Measurements from ENCODE around the gene FAM219B. TPM values are rescaled to one million over a fixed set of nuclear protein-coding genes. Genes with fewer than 3 reads are reported as not detected.

The FAM219B gene
- total RNA-seq, 5 donors from 2014 or later (not counting 1 experiment from before 2014, with no cell fraction given): 46.0 to 108 (median 96.6) TPM

DNA sequence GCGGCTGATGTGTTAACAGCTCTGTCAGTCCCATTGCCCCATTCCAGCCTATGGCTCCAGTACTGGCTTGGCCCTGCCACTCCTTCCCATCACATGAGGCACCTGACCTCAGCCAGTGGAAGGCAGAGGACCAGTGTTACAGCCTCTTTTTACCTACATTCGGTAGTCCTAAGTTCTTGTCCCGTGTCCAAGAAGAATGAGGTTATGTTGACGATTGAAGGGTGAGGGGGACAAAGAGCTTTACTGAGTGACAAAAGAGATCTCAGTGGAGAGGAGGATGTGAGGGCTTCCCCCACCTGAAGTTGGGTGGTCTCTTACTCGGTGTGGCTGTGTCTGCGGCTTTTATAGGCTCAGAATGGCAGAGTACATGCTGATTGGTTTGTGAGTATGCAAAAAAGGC is 24.1 kb downstream of the FAM219B start:
- Mint-ChIP-seq H3K36me3 (no peaks in the 10 kb centered on the region), H3K27ac (no peak overlapping the region), H3K9me3 (no peaks in the 10 kb centered on the region), H3K4me3 (no peak overlapping the region), H3K27me3 (no peaks in the 10 kb centered on the region), H3K4me1 (peaks cover 0 to 14% (median 4%) of the 10 kb centered on the region in 3 donors)
- H3K27ac ChIP-seq (ENCODE audit: low read length): no peak overlapping the region
- CTCF ChIA-PET: interaction anchor here in 1 of 2 donors (0.9 to 2.1 kb wide), 3 partner anchors 13 to 19 kb away, joined by 3 to 9 read pairs (median 3); no protein-coding TSS in a partner anchor
- H3K9me3 ChIP-seq: no peaks in the 10 kb centered on the region
- peaks cover 0 to 5% of the 10 kb centered on the region in 2 experiments for H3K4me1 ChIP-seq (ENCODE audit: control insufficient read depth in 1 of 2, extremely low read depth in 1 of 2, insufficient read depth in 2 of 2, low read length in 2 of 2)
- ATAC-seq (replicated peaks in 1 of 4) (no peak), DNase-seq (no peak)
- H3K4me3 ChIP-seq (ENCODE audit: control insufficient read depth in 1 of 2, extremely low read depth in 1 of 2, low read length in 1 of 2): no peak overlapping the region
- POLR2A ChIA-PET: interaction anchor here in 1 of 2 donors (0.6 kb wide), 1 partner anchor 11 kb away, joined by 6 read pairs; no protein-coding TSS in a partner anchor
- 100% methylated on average over 6 of the region's 6 CpGs for WGBS (ENCODE audit: insufficient coverage)
- H3K36me3 ChIP-seq (ENCODE audit: control insufficient read depth in 2 of 2, extremely low read depth in 1 of 2, insufficient read depth in 1 of 2, low read length in 1 of 2): peaks cover 0 to 3% of the 10 kb centered on the region in 2 donors
- no peaks in the 10 kb centered on the region for H3K27me3 ChIP-seq (replicated peaks in 1 of 2; ENCODE audit: control insufficient read depth in 2 of 2, extremely low read depth in 1 of 2, insufficient read depth in 2 of 2, low read length in 1 of 2)

DNA sequence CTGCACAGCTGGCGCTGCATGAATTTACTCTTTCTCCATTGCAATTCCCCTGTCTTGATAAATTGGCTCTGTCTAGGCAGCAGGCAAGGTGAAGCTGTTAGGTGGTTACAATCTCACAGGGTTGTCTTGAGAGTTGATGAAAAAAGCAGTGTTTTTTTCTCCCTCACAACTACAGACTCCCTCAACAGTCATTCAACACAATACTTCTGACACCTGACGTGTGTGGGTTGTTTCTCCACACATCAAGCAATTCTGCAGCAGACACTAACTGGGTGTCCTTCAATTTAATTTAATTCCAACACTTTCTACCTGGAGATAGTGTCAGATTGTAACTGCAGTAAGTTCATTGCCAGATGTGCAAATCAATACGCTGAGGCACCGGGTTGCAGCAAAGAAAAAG is 28.4 kb downstream of the FAM219B start:
- H3K4me3 ChIP-seq (ENCODE audit: control insufficient read depth in 1 of 2, extremely low read depth in 1 of 2, low read length in 1 of 2): no peak overlapping the region
- no peak overlapping the region for H3K27ac ChIP-seq (ENCODE audit: low read length)
- Mint-ChIP-seq H3K9me3 (no peaks in the 10 kb centered on the region), H3K36me3 (no peaks in the 10 kb centered on the region), H3K4me3 (no peak overlapping the region), H3K27ac (no peak overlapping the region), H3K27me3 (no peaks in the 10 kb centered on the region), H3K4me1 (peaks cover 5 to 8% (median 7%) of the 10 kb centered on the region in 3 donors)
- WGBS (ENCODE audit: insufficient coverage): no CpG with 5 or more reads among the region's 4 CpGs
- no peaks in the 10 kb centered on the region for H3K27me3 ChIP-seq (replicated peaks in 1 of 2; ENCODE audit: control insufficient read depth in 2 of 2, extremely low read depth in 1 of 2, insufficient read depth in 2 of 2, low read length in 1 of 2)
- ATAC-seq (replicated peaks in 1 of 4) (no peak), DNase-seq (no peak)
- ChIA-PET POLR2A (no interaction called here), CTCF (interaction anchor here in 1 of 2 donors (0.6 kb wide), 1 partner anchor 16 kb away, joined by 6 read pairs; no protein-coding TSS in a partner anchor)
- peaks cover 2 to 8% of the 10 kb centered on the region in 2 experiments for H3K4me1 ChIP-seq (ENCODE audit: control insufficient read depth in 1 of 2, extremely low read depth in 1 of 2, insufficient read depth in 2 of 2, low read length in 2 of 2)
- peaks cover 0 to 3% of the 10 kb centered on the region in 2 donors for H3K36me3 ChIP-seq (ENCODE audit: control insufficient read depth in 2 of 2, extremely low read depth in 1 of 2, insufficient read depth in 1 of 2, low read length in 1 of 2)
- no peaks in the 10 kb centered on the region for H3K9me3 ChIP-seq

DNA sequence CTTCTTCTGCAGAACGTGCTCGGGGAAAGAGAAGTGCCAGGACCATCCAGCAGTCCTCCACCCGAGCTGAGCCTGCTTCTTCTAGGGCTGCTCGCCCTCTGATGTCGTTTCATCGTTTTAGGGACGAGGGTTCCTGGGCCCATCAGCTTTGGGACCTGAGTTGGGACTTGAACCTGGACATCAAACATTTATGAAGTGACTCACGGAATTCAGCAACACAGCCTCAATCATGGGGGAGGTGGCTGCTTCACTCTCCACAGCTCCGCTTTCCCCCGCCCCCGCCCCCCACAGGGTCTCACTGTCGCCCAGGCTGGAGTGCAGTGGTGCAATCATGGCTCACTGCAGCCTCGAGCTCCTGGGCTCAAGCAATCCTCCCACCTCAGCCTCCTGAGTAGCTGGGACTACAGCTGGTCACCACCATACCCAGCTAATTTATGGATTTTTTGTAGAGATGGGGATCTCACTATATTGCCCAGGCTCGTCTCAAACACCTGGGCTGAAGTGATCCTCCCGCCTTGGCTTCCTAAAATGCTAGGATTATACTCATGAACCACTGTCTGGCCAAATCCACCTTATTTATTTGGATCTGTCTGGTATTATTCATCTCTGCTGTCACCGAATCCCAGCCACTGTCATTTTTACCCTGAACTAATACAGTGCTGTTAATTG is 32.8 kb downstream of the FAM219B start:
- ATAC-seq (replicated peaks in 1 of 4) (peak in 1 of 4 experiments; percentile 4), DNase-seq (peak in 4 of 35 experiments; percentile 4 to 31 (median 24))
- Mint-ChIP-seq H3K9me3 (no peaks in the 10 kb centered on the region), H3K4me1 (peaks cover 44 to 46% (median 44%) of the 10 kb centered on the region in 3 donors), H3K27me3 (no peaks in the 10 kb centered on the region), H3K4me3 (peak overlapping the region; percentile 97 to 99 (median 99)), H3K36me3 (peaks cover 9% of the 10 kb centered on the region), H3K27ac (peak overlapping the region; percentile 79 to 92)
- ChIA-PET POLR2A (interaction anchor here in 1 of 2 donors (0.6 kb wide), 1 partner anchor 241 kb away, joined by 5 read pairs; no protein-coding TSS in a partner anchor), CTCF (interaction anchor here in 1 of 2 donors (2.2 kb wide), 1 partner anchor 28 kb away, joined by 8 read pairs; no protein-coding TSS in a partner anchor)
- H3K4me1 ChIP-seq (ENCODE audit: control insufficient read depth in 1 of 2, extremely low read depth in 1 of 2, insufficient read depth in 2 of 2, low read length in 2 of 2): peaks cover 23 to 47% of the 10 kb centered on the region in 2 experiments
- peaks cover 0 to 7% of the 10 kb centered on the region in 2 donors for H3K36me3 ChIP-seq (ENCODE audit: control insufficient read depth in 2 of 2, extremely low read depth in 1 of 2, insufficient read depth in 1 of 2, low read length in 1 of 2)
- H3K4me3 ChIP-seq (ENCODE audit: control insufficient read depth in 1 of 2, extremely low read depth in 1 of 2, low read length in 1 of 2): peak overlapping the region; percentile 65 to 99
- H3K27ac ChIP-seq (ENCODE audit: low read length): peak overlapping the region; percentile 65
- no peaks in the 10 kb centered on the region for H3K27me3 ChIP-seq (replicated peaks in 1 of 2; ENCODE audit: control insufficient read depth in 2 of 2, extremely low read depth in 1 of 2, insufficient read depth in 2 of 2, low read length in 1 of 2)
- H3K9me3 ChIP-seq: no peaks in the 10 kb centered on the region
- 21% methylated on average over 9 of the region's 16 CpGs for WGBS (ENCODE audit: insufficient coverage)

DNA sequence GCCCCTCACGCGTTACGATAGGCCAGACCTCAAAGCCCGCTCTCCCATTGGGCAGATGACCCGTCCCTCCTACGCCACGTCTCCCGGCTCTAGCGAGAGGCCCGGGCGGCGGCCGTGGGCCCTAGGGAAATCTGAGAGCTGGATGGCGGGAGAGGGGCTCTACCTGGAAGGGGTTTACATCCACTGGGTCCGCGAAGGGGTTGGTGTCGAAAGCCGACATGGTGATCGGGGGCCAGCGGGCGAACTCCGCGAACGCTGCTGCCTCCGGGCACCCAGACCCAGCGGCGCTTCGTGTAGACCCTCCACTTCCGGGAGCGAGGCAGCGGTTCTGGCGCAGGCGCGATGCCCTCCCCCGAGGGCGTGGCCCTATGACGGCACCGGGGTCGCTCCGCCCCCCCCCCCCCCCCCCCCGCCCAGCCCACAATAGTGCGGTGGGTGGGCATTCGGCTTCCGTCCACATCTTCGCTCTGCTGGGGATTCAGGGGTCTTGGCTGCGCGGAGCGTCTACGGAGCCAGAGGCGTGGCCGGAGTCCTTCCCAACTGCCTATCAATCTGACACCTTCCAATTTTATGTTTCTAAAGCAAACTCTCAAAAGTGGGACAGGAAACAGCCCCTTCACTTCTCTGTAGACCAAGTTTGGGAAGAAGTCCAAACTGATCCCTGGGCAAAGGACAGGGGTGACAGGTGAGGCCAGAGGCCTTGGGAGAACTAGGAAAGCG is 33.5 kb downstream of the FAM219B start, which contains the start of gene SCAMP2:
Gene SCAMP2, minus strand, starts transcription at position 330 of the 720 bp plus-strand sequence. Its CDS starts 110 bp downstream, at position 220.
- peaks cover 50 to 53% (median 51%) of the 10 kb centered on the region in 3 donors for H3K4me1 Mint-ChIP-seq
- peak; percentile 82 to 94 (median 89) for DNase-seq

DNA sequence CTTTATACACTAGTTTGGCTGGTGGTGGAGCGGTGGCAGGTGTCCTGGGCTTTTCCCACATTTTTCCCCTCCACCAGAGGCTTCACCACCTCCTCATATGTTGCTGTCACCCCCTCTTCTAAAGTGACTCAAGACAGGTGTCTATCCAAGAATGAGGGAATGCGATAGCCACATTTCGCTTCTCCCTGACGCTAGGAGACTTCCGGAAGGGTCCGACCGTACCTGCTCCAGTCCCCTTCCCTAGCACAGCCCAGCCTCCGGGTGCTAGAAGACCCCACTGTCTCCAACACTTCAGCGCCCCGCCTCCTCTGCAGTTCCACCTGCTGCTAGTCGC is 34.0 kb downstream of the FAM219B start:
- peaks cover 0 to 7% of the 10 kb centered on the region in 2 donors for H3K36me3 ChIP-seq (ENCODE audit: control insufficient read depth in 2 of 2, extremely low read depth in 1 of 2, insufficient read depth in 1 of 2, low read length in 1 of 2)
- H3K27me3 ChIP-seq (replicated peaks in 1 of 2; ENCODE audit: control insufficient read depth in 2 of 2, extremely low read depth in 1 of 2, insufficient read depth in 2 of 2, low read length in 1 of 2): no peaks in the 10 kb centered on the region
- POLR2A ChIA-PET: interaction anchor here in 1 of 2 donors (0.6 kb wide), 1 partner anchor 461 kb away, joined by 3 read pairs; no protein-coding TSS in a partner anchor
- CTCF ChIA-PET: interaction anchor here in 1 of 2 donors (0.6 to 2.2 kb wide), 2 partner anchors 22 to 29 kb away, joined by 3 to 8 read pairs; no protein-coding TSS in a partner anchor
- WGBS (ENCODE audit: insufficient coverage): 0% methylated on average over 7 of the region's 11 CpGs
- DNase-seq (no peak), ATAC-seq (replicated peaks in 1 of 4) (no peak)
- no peaks in the 10 kb centered on the region for H3K9me3 Mint-ChIP-seq
- peak overlapping the region; percentile 91 to 99 for H3K4me3 ChIP-seq (ENCODE audit: control insufficient read depth in 1 of 2, extremely low read depth in 1 of 2, low read length in 1 of 2)
- no peaks in the 10 kb centered on the region for H3K9me3 ChIP-seq
- H3K27ac ChIP-seq (ENCODE audit: low read length): peak overlapping the region; percentile 98
- H3K36me3 Mint-ChIP-seq: peaks cover 13% of the 10 kb centered on the region
- peak overlapping the region; percentile 97 to 99 (median 99) for H3K4me3 Mint-ChIP-seq
- H3K27ac Mint-ChIP-seq: peak overlapping the region; percentile 93 to 95
- peaks cover 31 to 59% of the 10 kb centered on the region in 2 experiments for H3K4me1 ChIP-seq (ENCODE audit: control insufficient read depth in 1 of 2, extremely low read depth in 1 of 2, insufficient read depth in 2 of 2, low read length in 2 of 2)
- H3K4me1 Mint-ChIP-seq: peaks cover 55 to 58% (median 56%) of the 10 kb centered on the region in 3 donors
- H3K27me3 Mint-ChIP-seq: no peaks in the 10 kb centered on the region

More for the DNA sequence above, 33.5 kb downstream of the FAM219B start, which contains the start of gene SCAMP2:
- Mint-ChIP-seq H3K9me3 (no peaks in the 10 kb centered on the region), H3K27ac (peak within 1 kb of the TSS; percentile 93 to 95), H3K27me3 (no peaks in the 10 kb centered on the region), H3K36me3 (peaks cover 10% of the 10 kb centered on the region), H3K4me3 (peak within 1 kb of the TSS; percentile 97 to 99 (median 99))
- under 1% methylated on average over 37 of the region's 52 CpGs for WGBS (ENCODE audit: insufficient coverage)
- POLR2A ChIA-PET: no interaction called here
- CTCF ChIA-PET: interaction anchor here (0.6 to 2.2 kb wide), 4 partner anchors 21 to 894 kb away, joined by 3 to 9 read pairs (median 6); no protein-coding TSS in a partner anchor
- Histone ChIP-seq H3K9me3 (no peaks in the 10 kb centered on the region), H3K27me3 (replicated peaks in 1 of 2; ENCODE audit: control insufficient read depth in 2 of 2, extremely low read depth in 1 of 2, insufficient read depth in 2 of 2, low read length in 1 of 2) (no peaks in the 10 kb centered on the region), H3K4me3 (ENCODE audit: control insufficient read depth in 1 of 2, extremely low read depth in 1 of 2, low read length in 1 of 2) (peak within 1 kb of the TSS; percentile 91 to 99), H3K4me1 (ENCODE audit: control insufficient read depth in 1 of 2, extremely low read depth in 1 of 2, insufficient read depth in 2 of 2, low read length in 2 of 2) (peaks cover 25 to 54% of the 10 kb centered on the region in 2 experiments), H3K27ac (ENCODE audit: low read length) (peak within 1 kb of the TSS; percentile 98), H3K36me3 (ENCODE audit: control insufficient read depth in 2 of 2, extremely low read depth in 1 of 2, insufficient read depth in 1 of 2, low read length in 1 of 2) (peaks cover 0 to 7% of the 10 kb centered on the region in 2 donors)
- ATAC-seq (replicated peaks in 1 of 4): peak; percentile 93 to 95 (median 94)

Data from T-cell (primary cell).